H4 (cell line): ENCODE data around the gene PDE7B. TPM values are rescaled to one million over a fixed set of nuclear protein-coding genes. Genes with fewer than 3 reads are reported as not detected.
"Not testable (repeated sequence)": the region's sequence is repeated elsewhere in the genome, so short reads cannot be mapped to it uniquely, and the experiment has no call there.

Experiments
- DNase-seq: peaks from one replicate; pipeline ENCODE4 v3.0.0-alpha.2; 2015; ENCODE audit warnings: low spot score
- total RNA-seq: library from RNA; depleted of rRNA; stranded (reverse); fragments of >200 nt; shearing (Covaris generic); gene quantifications from 2 replicates; pipeline ENCODE4 v1.2.3, GENCODE V29; 2014

PDE7B gene
- total RNA-seq, 1 experiment from 2014 or later, result 1.7 TPM

GRCh38 chr6:136184738-136185137 lies 333.2 kb downstream of the PDE7B start:
- DNase-seq, result no peak

GRCh38 chr6:136186363-136186762 lies 334.9 kb downstream of the PDE7B start:
- DNase-seq, result no peak

GRCh38 chr6:136188486-136188885 lies 337.0 kb downstream of the PDE7B start:
- DNase-seq, result no peak

GRCh38 chr6:136189104-136189503 lies 337.6 kb downstream of the PDE7B start:
- no peak for DNase-seq

GRCh38 chr6:136191606-136192312 lies 340.3 kb downstream of the PDE7B start:
- DNase-seq, result no peak

GRCh38 chr6:136192902-136193301 lies 341.4 kb downstream of the PDE7B start:
- no peak for DNase-seq

- DNase-seq, result no peak
Observed at GRCh38 chr6:136201732-136202131, 350.2 kb downstream of the PDE7B start.

GRCh38 chr6:136208783-136209182 lies 357.3 kb downstream of the PDE7B start:
- no peak for DNase-seq

- no peak for DNase-seq
Observed at GRCh38 chr6:136209496-136209895, 358.0 kb downstream of the PDE7B start.

GRCh38 chr6:136210398-136211165 lies 359.1 kb downstream of the PDE7B start:
- DNase-seq, result no peak

GRCh38 chr6:136212608-136213007 lies 361.1 kb downstream of the PDE7B start:
- no peak for DNase-seq

GRCh38 chr6:136213012-136213539 lies 361.6 kb downstream of the PDE7B start:
- no peak for DNase-seq

GRCh38 chr6:136213853-136214252 lies 362.4 kb downstream of the PDE7B start:
- DNase-seq, result no peak

- DNase-seq, result no peak
Observed at GRCh38 chr6:136216503-136217401, 365.3 kb downstream of the PDE7B start.

GRCh38 chr6:136224974-136225373 lies 373.5 kb downstream of the PDE7B start:
- not testable (repeated sequence) for DNase-seq

- no peak for DNase-seq
Observed at GRCh38 chr6:136225496-136225895, 374.0 kb downstream of the PDE7B start.

- DNase-seq, result peak; percentile 13
Observed at GRCh38 chr6:136226027-136226673, 374.6 kb downstream of the PDE7B start.

GRCh38 chr6:136226674-136227377 lies 375.3 kb downstream of the PDE7B start:
- DNase-seq, result no peak

- DNase-seq, result no peak
Observed at GRCh38 chr6:136228814-136229213, 377.3 kb downstream of the PDE7B start.

GRCh38 chr6:136230219-136230853 lies 378.8 kb downstream of the PDE7B start:
- DNase-seq, result no peak
